GM12891 (cell line): ENCODE measurements around the gene GLB1L3.
"Not testable (repeated sequence)": the region's sequence is repeated elsewhere in the genome, so short reads cannot be mapped to it uniquely, and the experiment has no call there.

Experiments used
- DNase-seq: peaks from one replicate; pipeline ENCODE4 v3.0.0; 2011; ENCODE audit warnings: low spot score; ENCODE audit not compliant: insufficient read length
- FAIRE-seq: peaks from 2 replicates; lab custom pipeline; 2011; peaks lifted over from hg19 to GRCh38; lab: Jason Lieb, UNC
- PAX5 ChIP-seq: IDR thresholded peaks from 2 replicates; pipeline ENCODE4 v1.6.1; 2011; ENCODE audit warnings: low read length, moderate library complexity, mild to moderate bottlenecking; ENCODE audit not compliant: insufficient read depth, severe bottlenecking
- POLR2A ChIP-seq: IDR thresholded peaks from 2 replicates; pipeline ENCODE4 v1.6.1; 2011; ENCODE audit warnings: low read depth, low read length, control low read depth
- POLR2AphosphoS5 ChIP-seq: IDR thresholded peaks from 2 replicates; pipeline ENCODE4 v1.6.1; 2011; ENCODE audit warnings: low read depth, low read length, control low read depth
- POU2F2 ChIP-seq: IDR thresholded peaks from 2 replicates; pipeline ENCODE4 v1.6.1; 2011; ENCODE audit warnings: low read depth, mild to moderate bottlenecking, control low read depth, low read length, moderate library complexity
- SPI1 ChIP-seq: IDR thresholded peaks from 2 replicates; pipeline ENCODE4 v1.6.1; 2011; ENCODE audit warnings: low read depth, low read length, control low read depth
- TAF1 ChIP-seq: IDR thresholded peaks from 2 replicates; pipeline ENCODE4 v1.6.1; 2011; ENCODE audit warnings: low read depth, low read length, control low read depth

GLB1L3 gene

GRCh38 chr11:134275188-134275533, 1.0 kb upstream of the GLB1L3 start:
- no peak for DNase-seq
- FAIRE-seq, result no peak
- no peak for TF ChIP-seq POLR2AphosphoS5
- no peak for TF ChIP-seq POLR2A
- no peak for TF ChIP-seq PAX5
- TF ChIP-seq POU2F2, result no peak
- no peak for TF ChIP-seq TAF1
- TF ChIP-seq SPI1, result no peak

- DNase-seq (no peak), FAIRE-seq (no peak)
- no peak for TF ChIP-seq PAX5
- TF ChIP-seq POU2F2, result no peak
- TF ChIP-seq TAF1, result no peak
- TF ChIP-seq POLR2A, result no peak
- TF ChIP-seq SPI1, result no peak
- no peak for TF ChIP-seq POLR2AphosphoS5
Measured at GRCh38 chr11:134276396-134277182, 410 bp downstream of the GLB1L3 start.

GRCh38 chr11:134277183-134278001, 1.2 kb downstream of the GLB1L3 start:
- DNase-seq (no peak), FAIRE-seq (no peak)
- TF ChIP-seq TAF1, result no peak
- TF ChIP-seq POLR2AphosphoS5, result no peak
- TF ChIP-seq SPI1, result no peak
- no peak for TF ChIP-seq POU2F2
- TF ChIP-seq POLR2A, result no peak
- TF ChIP-seq PAX5, result no peak

- TF ChIP-seq POU2F2 (no peak), TAF1 (no peak), PAX5 (no peak), POLR2AphosphoS5 (no peak), SPI1 (no peak), POLR2A (no peak)
- FAIRE-seq (no peak), DNase-seq (no peak)
Measured at GRCh38 chr11:134278356-134278755, 2.2 kb downstream of the GLB1L3 start.

- FAIRE-seq, result not testable (repeated sequence)
Measured at GRCh38 chr11:134281635-134282034, 5.5 kb downstream of the GLB1L3 start.

GRCh38 chr11:134282121-134283045, 6.2 kb downstream of the GLB1L3 start:
- FAIRE-seq (no peak), DNase-seq (no peak)
- TF ChIP-seq TAF1 (no peak), POU2F2 (no peak), SPI1 (no peak), PAX5 (no peak)

More at GRCh38 chr11:134281635-134282034, 5.5 kb downstream of the GLB1L3 start:
- not testable (repeated sequence) for DNase-seq

GRCh38 chr11:134283461-134284230, 7.5 kb downstream of the GLB1L3 start:
- DNase-seq (no peak), FAIRE-seq (no peak)
- TF ChIP-seq POLR2AphosphoS5, result no peak
- no peak for TF ChIP-seq PAX5
- TF ChIP-seq POU2F2, result no peak
- TF ChIP-seq SPI1, result no peak
- TF ChIP-seq TAF1, result no peak
- TF ChIP-seq POLR2A, result no peak

- not testable (repeated sequence) for DNase-seq, FAIRE-seq
Measured at GRCh38 chr11:134284349-134284748, 8.2 kb downstream of the GLB1L3 start.

GRCh38 chr11:134287561-134287960, 11.4 kb downstream of the GLB1L3 start:
- TF ChIP-seq TAF1 (no peak), POU2F2 (no peak)
- FAIRE-seq (no peak), DNase-seq (no peak)

- FAIRE-seq, result no peak
- TF ChIP-seq SPI1 (no peak), PAX5 (no peak), TAF1 (no peak), POLR2AphosphoS5 (no peak)
- DNase-seq, result no peak
Measured at GRCh38 chr11:134288486-134288885, 12.3 kb downstream of the GLB1L3 start.
